HG03025 (cell line): ENCODE data around the gene IKBKE.
"Not testable (repeated sequence)": the region's sequence is repeated elsewhere in the genome, so short reads cannot be mapped to it uniquely, and the experiment has no call there.

Source experiments
- ATAC-seq: cut with Tn5 transposase; IDR thresholded peaks from one replicate; pipeline ENCODE4 v1.9.1; 2021; ENCODE audit warnings: mild to moderate bottlenecking, moderate library complexity; ENCODE audit not compliant: unreplicated experiment, low FRiP score

Gene IKBKE

GRCh38 chr1:206472454-206472853 is 2.2 kb downstream of the IKBKE start:
- no peak for ATAC-seq

- no peak for ATAC-seq
Observed at GRCh38 chr1:206472886-206473285, 2.6 kb downstream of the IKBKE start.

GRCh38 chr1:206476058-206476457 is 5.8 kb downstream of the IKBKE start:
- ATAC-seq, result no peak

GRCh38 chr1:206476591-206476990 is 6.3 kb downstream of the IKBKE start:
- ATAC-seq, result no peak

GRCh38 chr1:206477110-206477509 is 6.8 kb downstream of the IKBKE start:
- no peak for ATAC-seq

GRCh38 chr1:206477581-206478380 is 7.5 kb downstream of the IKBKE start:
- ATAC-seq, result no peak

- ATAC-seq, result no peak
Observed at GRCh38 chr1:206478746-206479145, 8.5 kb downstream of the IKBKE start.

GRCh38 chr1:206479183-206480125 is 9.2 kb downstream of the IKBKE start:
- no peak for ATAC-seq

- no peak for ATAC-seq
Observed at GRCh38 chr1:206480211-206480610, 9.9 kb downstream of the IKBKE start.

GRCh38 chr1:206482611-206483010 is 12.3 kb downstream of the IKBKE start:
- no peak for ATAC-seq

GRCh38 chr1:206483864-206484263 is 13.6 kb downstream of the IKBKE start:
- ATAC-seq, result not testable (repeated sequence)

- no peak for ATAC-seq
Observed at GRCh38 chr1:206484901-206485300, 14.6 kb downstream of the IKBKE start.

GRCh38 chr1:206486995-206487788 is 16.9 kb downstream of the IKBKE start:
- ATAC-seq, result no peak

GRCh38 chr1:206487970-206488369 is 17.7 kb downstream of the IKBKE start:
- no peak for ATAC-seq

GRCh38 chr1:206488466-206488865 is 18.2 kb downstream of the IKBKE start:
- ATAC-seq, result no peak

- ATAC-seq, result no peak
Observed at GRCh38 chr1:206489980-206490770, 19.9 kb downstream of the IKBKE start.

- ATAC-seq, result no peak
Observed at GRCh38 chr1:206490771-206491405, 20.6 kb downstream of the IKBKE start.

GRCh38 chr1:206491616-206492015 is 21.3 kb downstream of the IKBKE start:
- ATAC-seq, result no peak

- no peak for ATAC-seq
Observed at GRCh38 chr1:206492589-206492988, 22.3 kb downstream of the IKBKE start.
